Gastrocnemius medialis (tissue), 4 donors: ENCODE measurements around the gene KCNIP1.

Experiments
- POLR2A ChIP-seq, 2 donors: fragments of 450-650 bp; IDR thresholded peaks; one replicate each; pipeline ENCODE4 v1.6.1; 2017; ENCODE audit warnings: antibody characterized with exemption in 2 of 2, mild to moderate bottlenecking in 2 of 2, moderate library complexity in 2 of 2
- TF ChIP-seq, protein P1 (sequence below), 5 experiments: fragments of 450-650 bp in 3 of 5; fragments of 200-600 bp in 2 of 5; sonication (generic) in 2 of 5; IDR thresholded peaks in 4 of 5; conservative IDR thresholded peaks in 1 of 5; 1 replicate in 4 of 5; 2 replicates in 1 of 5; pipeline ENCODE4 v1.5.1; 2016 to 2019; ENCODE audit warnings: antibody characterized with exemption in 5 of 5, mild to moderate bottlenecking in 3 of 5, moderate library complexity in 3 of 5

DNA sequence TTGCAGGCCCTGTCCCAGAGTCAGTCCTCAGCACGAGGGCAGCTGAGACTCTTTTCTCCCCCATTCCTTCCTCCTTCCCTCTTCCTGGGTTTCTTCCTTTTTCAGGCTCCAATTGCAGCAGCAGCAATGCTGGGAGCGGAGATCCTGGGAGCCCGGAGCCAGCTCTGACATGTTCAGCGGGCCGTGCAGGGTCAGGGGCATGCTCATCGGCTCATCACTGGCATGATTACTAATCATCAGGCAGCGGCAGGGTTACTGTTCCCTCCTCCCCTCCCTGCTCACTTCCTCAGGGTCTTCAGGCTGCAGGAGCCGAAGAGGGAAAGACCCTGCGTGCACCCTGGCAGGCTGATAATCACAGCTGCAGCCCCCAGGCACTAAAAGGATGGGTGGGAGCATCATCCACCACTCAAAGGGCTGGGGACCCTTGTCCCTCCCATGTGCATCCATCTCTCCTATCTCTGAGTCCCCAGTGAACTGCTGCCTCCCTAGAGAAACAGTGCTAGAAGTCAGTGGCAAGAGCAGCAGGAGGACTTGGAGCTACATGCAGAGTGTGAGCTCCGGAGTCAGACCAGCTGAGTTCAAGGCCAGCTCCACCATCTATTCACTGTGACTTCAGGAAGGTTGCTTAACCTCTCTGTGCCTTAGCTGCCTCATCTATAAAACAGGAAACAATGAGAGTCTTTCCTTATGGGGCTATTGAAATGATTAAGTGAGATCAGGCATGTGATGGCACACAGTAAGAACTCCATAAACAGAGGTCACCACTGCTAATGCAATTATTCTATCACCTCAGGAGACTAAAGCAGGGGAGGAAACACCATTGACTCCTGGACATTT, 7.8 kb upstream of the KCNIP1 start:
- TF ChIP-seq, protein P1, sequence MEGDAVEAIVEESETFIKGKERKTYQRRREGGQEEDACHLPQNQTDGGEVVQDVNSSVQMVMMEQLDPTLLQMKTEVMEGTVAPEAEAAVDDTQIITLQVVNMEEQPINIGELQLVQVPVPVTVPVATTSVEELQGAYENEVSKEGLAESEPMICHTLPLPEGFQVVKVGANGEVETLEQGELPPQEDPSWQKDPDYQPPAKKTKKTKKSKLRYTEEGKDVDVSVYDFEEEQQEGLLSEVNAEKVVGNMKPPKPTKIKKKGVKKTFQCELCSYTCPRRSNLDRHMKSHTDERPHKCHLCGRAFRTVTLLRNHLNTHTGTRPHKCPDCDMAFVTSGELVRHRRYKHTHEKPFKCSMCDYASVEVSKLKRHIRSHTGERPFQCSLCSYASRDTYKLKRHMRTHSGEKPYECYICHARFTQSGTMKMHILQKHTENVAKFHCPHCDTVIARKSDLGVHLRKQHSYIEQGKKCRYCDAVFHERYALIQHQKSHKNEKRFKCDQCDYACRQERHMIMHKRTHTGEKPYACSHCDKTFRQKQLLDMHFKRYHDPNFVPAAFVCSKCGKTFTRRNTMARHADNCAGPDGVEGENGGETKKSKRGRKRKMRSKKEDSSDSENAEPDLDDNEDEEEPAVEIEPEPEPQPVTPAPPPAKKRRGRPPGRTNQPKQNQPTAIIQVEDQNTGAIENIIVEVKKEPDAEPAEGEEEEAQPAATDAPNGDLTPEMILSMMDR (IDR thresholded peaks at IDR 0.05 in 4 of 5, conservative IDR thresholded peaks at IDR 0.05 in 1 of 5): no peak
- TF ChIP-seq POLR2A (IDR thresholded peaks at IDR 0.05): no peak
